HG03558 (cell line): Measurements from ENCODE around the gene TOR4A.

ENCODE experiments used
- ATAC-seq: cut with Tn5 transposase; IDR thresholded peaks from one replicate; pipeline ENCODE4 v1.9.1; 2021; ENCODE audit warnings: moderate number of reproducible peaks; ENCODE audit not compliant: unreplicated experiment; ENCODE audit errors: extremely low read depth

The TOR4A gene

GRCh38 chr9:137303893-137304382 lies 26.4 kb downstream of the TOR4A start:
- no peak for ATAC-seq

GRCh38 chr9:137304383-137305059 lies 27.0 kb downstream of the TOR4A start:
- no peak for ATAC-seq

- no peak for ATAC-seq
These were observed 27.7 kb downstream of the TOR4A start for GRCh38 chr9:137305060-137305797.

- ATAC-seq: no peak
These were observed 28.2 kb downstream of the TOR4A start for GRCh38 chr9:137305798-137306065.

GRCh38 chr9:137306066-137306849 lies 28.7 kb downstream of the TOR4A start:
- no peak for ATAC-seq

- ATAC-seq: no peak
These were observed 29.3 kb downstream of the TOR4A start for GRCh38 chr9:137306850-137307254.

DNA sequence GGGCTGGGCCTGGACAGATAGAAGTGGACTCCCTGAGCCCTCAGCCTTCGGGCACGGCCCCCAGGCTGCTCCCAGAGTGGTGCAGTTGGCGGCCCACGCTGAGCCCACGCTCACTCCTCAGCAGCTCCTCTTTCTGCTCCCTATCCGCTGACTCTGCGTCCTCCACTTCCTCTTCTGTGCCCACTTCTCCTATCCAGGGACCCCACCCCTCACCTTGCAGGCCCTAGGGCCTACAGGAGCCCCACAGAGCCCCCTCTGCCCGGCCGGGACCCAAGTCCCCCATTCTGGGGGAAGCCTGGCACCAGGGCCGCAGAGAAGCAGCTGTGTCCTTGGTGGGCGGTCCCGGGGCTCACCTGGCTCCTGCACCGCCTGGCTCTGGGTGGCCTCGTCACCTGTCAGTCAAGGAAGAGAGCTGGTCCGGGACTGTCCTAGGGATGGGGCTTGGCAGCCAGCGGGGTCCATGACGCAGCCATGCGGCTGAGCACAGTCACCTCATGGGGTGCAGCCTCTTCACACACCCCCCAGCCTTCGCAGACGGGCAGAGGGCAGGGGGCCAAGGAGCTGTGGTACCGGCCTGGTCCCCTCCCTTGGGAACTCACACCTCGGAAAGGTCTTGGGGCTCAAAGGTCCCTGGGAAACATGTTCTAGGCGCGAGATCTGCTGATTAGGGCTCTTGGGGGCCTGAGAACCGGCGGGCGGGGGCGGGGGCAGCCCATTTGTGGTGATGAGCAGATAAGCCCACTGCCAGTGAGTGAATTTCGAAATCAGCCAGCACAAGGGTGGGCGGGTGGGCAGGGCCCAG lies 29.9 kb downstream of the TOR4A start:
- ATAC-seq: no peak

GRCh38 chr9:137308057-137308619 lies 30.6 kb downstream of the TOR4A start:
- ATAC-seq: no peak

GRCh38 chr9:137309368-137310188 lies 32.1 kb downstream of the TOR4A start:
- no peak for ATAC-seq

- ATAC-seq: no peak
These were observed 32.9 kb downstream of the TOR4A start for GRCh38 chr9:137310189-137311052.

DNA sequence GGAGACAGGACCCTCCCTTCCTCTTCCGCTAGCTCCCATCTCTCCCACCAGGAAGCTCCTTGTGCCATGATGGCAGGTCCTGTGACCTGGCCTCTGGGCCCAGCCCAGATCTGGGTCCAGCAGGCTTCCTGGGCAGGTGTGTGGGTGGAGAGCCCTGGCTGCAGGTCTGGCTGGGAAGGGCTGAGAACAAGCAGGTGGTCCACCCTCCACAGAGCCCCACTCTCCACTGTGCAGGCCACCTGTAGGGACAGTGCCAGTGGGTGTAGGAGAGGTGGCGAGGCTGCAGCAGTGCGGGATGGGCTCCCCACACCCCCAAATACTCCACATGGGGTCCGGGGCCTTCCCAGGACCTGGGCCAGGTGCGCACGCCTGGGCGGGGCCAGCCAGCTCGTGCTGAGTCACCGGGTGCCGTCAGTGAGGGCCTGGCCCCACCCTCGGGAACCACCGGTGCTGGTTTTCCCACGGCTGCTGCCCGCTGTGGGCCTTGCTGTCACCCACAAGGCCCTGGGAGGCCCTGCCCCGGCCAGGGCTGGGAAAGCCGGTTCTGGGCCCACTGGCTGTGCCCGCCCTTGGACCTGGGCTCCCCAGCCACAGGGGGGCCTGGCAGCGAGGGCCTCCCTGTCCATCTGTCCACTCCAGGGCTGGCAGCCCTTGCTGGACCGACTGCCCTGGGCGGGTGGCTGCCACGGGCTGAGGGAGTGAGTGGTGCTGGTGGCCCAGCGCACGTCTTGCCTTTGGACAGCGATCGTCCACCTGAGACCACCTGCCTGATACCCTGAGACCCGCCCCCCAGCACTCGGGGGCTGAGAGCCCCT lies 33.9 kb downstream of the TOR4A start:
- no peak for ATAC-seq

DNA sequence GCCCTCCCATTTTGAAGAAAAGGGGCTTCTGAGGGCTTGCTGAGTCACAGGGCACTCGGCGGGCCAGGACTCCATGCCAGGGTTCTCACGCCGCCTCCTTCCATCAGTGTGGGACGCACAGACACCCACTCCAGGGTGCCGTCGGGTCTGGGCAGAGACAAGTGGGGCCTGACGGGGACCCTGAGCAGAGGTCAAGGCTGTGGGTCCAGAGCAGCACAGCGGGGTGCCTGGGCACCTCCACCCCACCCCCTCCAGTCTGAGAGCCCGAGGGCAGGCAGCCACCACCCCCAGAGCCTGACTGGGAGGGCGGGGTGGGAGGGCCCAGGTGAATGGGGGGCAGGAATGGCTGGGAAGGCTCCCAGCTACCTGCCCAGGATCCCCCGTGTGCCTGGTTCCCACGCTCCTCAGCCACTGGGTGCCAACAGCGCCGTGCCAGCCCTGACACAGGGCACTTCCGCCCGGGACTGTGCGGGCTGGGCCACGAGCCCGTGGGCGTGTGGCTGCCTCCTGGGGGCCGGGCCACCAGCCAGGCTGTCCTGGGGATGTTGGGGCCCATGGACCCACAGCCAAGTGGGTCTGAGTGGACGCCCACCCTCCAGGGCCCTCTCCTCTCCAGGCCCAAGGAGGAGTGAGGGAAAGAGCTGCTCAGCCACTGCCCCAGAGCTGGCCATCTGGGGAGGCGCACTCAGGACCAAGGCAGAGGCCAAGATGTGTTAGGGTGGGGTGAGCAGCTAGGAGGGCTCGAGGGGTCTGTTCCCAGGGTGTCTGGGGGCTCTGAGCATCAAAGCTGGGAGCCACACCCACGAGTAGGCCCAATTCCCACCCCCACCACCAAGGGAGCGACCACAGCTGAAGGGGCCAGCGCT lies 34.7 kb downstream of the TOR4A start:
- ATAC-seq: no peak

- ATAC-seq: no peak
These were observed 35.4 kb downstream of the TOR4A start for GRCh38 chr9:137312852-137313325.

DNA sequence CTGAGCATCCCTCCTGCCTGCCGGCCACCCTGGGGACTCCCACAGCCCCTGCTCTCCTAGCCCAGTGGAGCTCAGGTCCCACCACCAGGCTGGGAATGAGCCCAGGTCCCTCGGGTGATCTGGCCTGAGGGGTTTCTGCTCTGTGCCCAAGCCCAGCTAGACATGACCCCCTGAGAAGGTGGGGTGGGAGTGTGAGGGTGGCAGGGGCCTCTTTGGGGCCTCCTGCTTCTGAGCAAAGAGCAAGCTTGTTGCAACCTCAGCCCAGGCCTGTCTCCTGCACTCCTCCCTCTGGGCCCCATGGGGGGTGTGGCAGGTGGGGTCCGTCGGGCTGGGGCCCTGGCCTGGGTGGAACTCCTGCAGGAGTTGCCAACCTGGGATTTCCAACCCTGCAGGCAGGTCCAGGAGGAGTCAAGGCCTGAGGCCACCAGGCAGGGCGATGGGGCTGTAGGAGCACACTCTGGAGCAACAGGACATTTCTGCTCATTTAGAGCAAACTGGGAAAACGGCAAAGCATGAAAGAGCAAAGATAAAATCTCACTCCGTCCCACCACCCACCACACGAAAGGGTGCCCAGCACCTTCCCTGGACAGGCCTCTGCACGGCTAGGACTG lies 35.9 kb downstream of the TOR4A start:
- ATAC-seq: no peak

- ATAC-seq: no peak
These were observed 36.5 kb downstream of the TOR4A start for GRCh38 chr9:137313956-137314560.
